Testis (tissue), 2 donors: ENCODE measurements around the gene H1-8.

Experiments used
- POLR2A ChIP-seq: fragments of 450-650 bp; IDR thresholded peaks from one replicate; pipeline ENCODE4 v1.6.1; 2017; ENCODE audit warnings: antibody characterized with exemption, mild to moderate bottlenecking, moderate library complexity
- TF ChIP-seq, protein P1 (sequence below), 3 experiments: fragments of 450-650 bp in 2 of 3; fragments of 200-600 bp in 1 of 3; sonication (generic) in 1 of 3; IDR thresholded peaks; one replicate each; pipeline ENCODE4 v1.5.1; 2016 to 2019; ENCODE audit warnings: antibody characterized with exemption in 3 of 3, mild to moderate bottlenecking in 2 of 3, moderate library complexity in 1 of 3

GRCh38 chr3:129548104-129548965, 5.4 kb downstream of the H1-8 start:
- TF ChIP-seq POLR2A, result no peak
- TF ChIP-seq, protein P1, sequence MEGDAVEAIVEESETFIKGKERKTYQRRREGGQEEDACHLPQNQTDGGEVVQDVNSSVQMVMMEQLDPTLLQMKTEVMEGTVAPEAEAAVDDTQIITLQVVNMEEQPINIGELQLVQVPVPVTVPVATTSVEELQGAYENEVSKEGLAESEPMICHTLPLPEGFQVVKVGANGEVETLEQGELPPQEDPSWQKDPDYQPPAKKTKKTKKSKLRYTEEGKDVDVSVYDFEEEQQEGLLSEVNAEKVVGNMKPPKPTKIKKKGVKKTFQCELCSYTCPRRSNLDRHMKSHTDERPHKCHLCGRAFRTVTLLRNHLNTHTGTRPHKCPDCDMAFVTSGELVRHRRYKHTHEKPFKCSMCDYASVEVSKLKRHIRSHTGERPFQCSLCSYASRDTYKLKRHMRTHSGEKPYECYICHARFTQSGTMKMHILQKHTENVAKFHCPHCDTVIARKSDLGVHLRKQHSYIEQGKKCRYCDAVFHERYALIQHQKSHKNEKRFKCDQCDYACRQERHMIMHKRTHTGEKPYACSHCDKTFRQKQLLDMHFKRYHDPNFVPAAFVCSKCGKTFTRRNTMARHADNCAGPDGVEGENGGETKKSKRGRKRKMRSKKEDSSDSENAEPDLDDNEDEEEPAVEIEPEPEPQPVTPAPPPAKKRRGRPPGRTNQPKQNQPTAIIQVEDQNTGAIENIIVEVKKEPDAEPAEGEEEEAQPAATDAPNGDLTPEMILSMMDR (IDR thresholded peaks at IDR 0.05), result no peak
